Placental pericyte (primary cell): ENCODE data around the gene REEP6. TPM values are rescaled to one million over a fixed set of nuclear protein-coding genes. Genes with fewer than 3 reads are reported as not detected.

Experiments
- total RNA-seq: library from RNA; depleted of rRNA; stranded (reverse); fragments of >200 nt; gene quantifications from 2 replicates; pipeline ENCODE4 v1.2.3, GENCODE V29; 2012

The REEP6 gene
- 1.1 TPM in 2 replicates for total RNA-seq

GRCh38 chr19:1491114-1491848, at the start of gene REEP6:
REEP6 (plus strand) TSS chr19:1491181; CDS start chr19:1491270, 89 bp downstream.

GRCh38 chr19:1449467-1450442, 41.2 kb upstream of the REEP6 start, which contains the start of gene APC2:
APC2 (plus strand) TSS chr19:1450121; CDS start chr19:1453002, 2,881 bp downstream.

GRCh38 chr19:1478934-1479707, 11.9 kb upstream of the REEP6 start, which contains the start of gene C19orf25:
C19orf25 (minus strand) TSS chr19:1479215; CDS start chr19:1478903, 312 bp downstream.

GRCh38 chr19:1490311-1491113, 469 bp upstream of the REEP6 start, which contains the start of gene PCSK4:
PCSK4 (minus strand) TSS chr19:1490350; CDS start chr19:1490346, 4 bp downstream.

GRCh38 chr19:1512671-1513498, 21.9 kb downstream of the REEP6 start, which contains the start of gene ADAMTSL5:
ADAMTSL5 (minus strand) TSS chr19:1513019; CDS start chr19:1510943, 2,076 bp downstream.

GRCh38 chr19:1523412-1524286, 32.7 kb downstream of the REEP6 start, which contains the start of gene PLK5:
PLK5 (plus strand) TSS chr19:1524077; CDS start chr19:1526997, 2,920 bp downstream.

Other genes with a start within 250 kb of the REEP6 start
- 17.2 and 25.2 TPM in 2 replicates for gene ATP5F1D, start 249.4 kb upstream of the REEP6 start, total RNA-seq
- gene MIDN, start 242.6 kb upstream of the REEP6 start, total RNA-seq = 28.2 TPM in 2 replicates
- 199 and 402 TPM in 2 replicates for gene CIRBP, start 221.8 kb upstream of the REEP6 start, total RNA-seq
- 21.4 and 27.6 TPM in 2 replicates for gene FAM174C, start 215.7 kb upstream of the REEP6 start, total RNA-seq
- not detected in 2 replicates for gene EFNA2, start 205.3 kb upstream of the REEP6 start, total RNA-seq
- 57.3 and 87.5 TPM in 2 replicates for gene NDUFS7, start 107.3 kb upstream of the REEP6 start, total RNA-seq
- gene GAMT, start 89.6 kb upstream of the REEP6 start, total RNA-seq = 35.0 and 41.1 TPM in 2 replicates
- gene DAZAP1, start 83.6 kb upstream of the REEP6 start, total RNA-seq = 43.3 and 77.6 TPM in 2 replicates
- 569 and 1,207 TPM in 2 replicates for gene RPS15, start 52.8 kb upstream of the REEP6 start, total RNA-seq
- gene APC2, start 41.1 kb upstream of the REEP6 start, total RNA-seq = 0.14 and 0.22 TPM in 2 replicates
- 26.9 and 31.6 TPM in 2 replicates for gene C19orf25, start 12.0 kb upstream of the REEP6 start, total RNA-seq
- gene PCSK4, start 831 bp upstream of the REEP6 start, total RNA-seq = 0.57 and 3.5 TPM in 2 replicates
- gene ADAMTSL5, start 21.8 kb downstream of the REEP6 start, total RNA-seq = 6.3 and 10.7 TPM in 2 replicates
- not detected in 2 replicates for gene PLK5, start 32.9 kb downstream of the REEP6 start, total RNA-seq
- gene MEX3D, start 77.1 kb downstream of the REEP6 start, total RNA-seq = 23.2 and 98.2 TPM in 2 replicates
- 80.5 and 134 TPM in 2 replicates for gene MBD3, start 101.7 kb downstream of the REEP6 start, total RNA-seq
- gene UQCR11, start 114.3 kb downstream of the REEP6 start, total RNA-seq = 30.6 TPM in 2 replicates
- 44.6 and 123 TPM in 2 replicates for gene TCF3, start 161.4 kb downstream of the REEP6 start, total RNA-seq